Heart left ventricle (tissue), 16 donors: ENCODE results near the gene SERPINA1. TPM values are rescaled to one million over a fixed set of nuclear protein-coding genes. Genes with fewer than 3 reads are reported as not detected.
"Not testable (repeated sequence)": the region's sequence is repeated elsewhere in the genome, so short reads cannot be mapped to it uniquely, and the experiment has no call there.

Experiments
- ATAC-seq, 4 donors: fragments of 200-7000 bp; cut with Tn5 transposase; one replicate each; pipeline ENCODE4 v1.9.1; 2020 to 2022; ENCODE audit warnings: moderate library complexity in 4 of 4, mild to moderate bottlenecking in 3 of 4, moderate number of reproducible peaks in 1 of 4
- DNase-seq, 5 donors: peaks; one replicate each; pipeline ENCODE4 v3.0.0-alpha.2; 2020
- H3K27ac ChIP-seq, 12 donors: fragments of 200-600 bp; sonication (generic) in 4 of 12; one replicate each; pipeline versions ENCODE4 v1.5.0 to v1.8.0; 2016 to 2022; ENCODE audit warnings: mild to moderate bottlenecking in 2 of 12
- H3K27me3 ChIP-seq, 9 donors: fragments of 200-600 bp; sonication (generic) in 2 of 9; one replicate each; pipeline versions ENCODE4 v1.5.1 to v1.8.0; 2016 to 2022; ENCODE audit warnings: mild to moderate bottlenecking in 3 of 9
- H3K36me3 ChIP-seq, 9 donors: fragments of 200-600 bp; sonication (generic) in 2 of 9; one replicate each; pipeline versions ENCODE4 v1.5.0 to v1.8.0; 2018 to 2022; ENCODE audit warnings: mild to moderate bottlenecking in 2 of 9
- H3K4me1 ChIP-seq, 12 donors: fragments of 200-600 bp; sonication (generic) in 4 of 12; one replicate each; pipeline versions ENCODE4 v1.5.0 to v1.8.0; 2016 to 2022; ENCODE audit warnings: mild to moderate bottlenecking in 3 of 12
- H3K4me3 ChIP-seq, 12 donors: fragments of 200-600 bp; sonication (generic) in 4 of 12; one replicate each; pipeline versions ENCODE4 v1.5.0 to v1.8.0; 2017 to 2022; ENCODE audit warnings: mild to moderate bottlenecking in 9 of 12, moderate library complexity in 4 of 12
- H3K9me3 ChIP-seq, 12 donors: fragments of 200-600 bp; sonication (generic) in 4 of 12; one replicate each; pipeline versions ENCODE4 v1.5.0 to v1.8.0; 2016 to 2022; ENCODE audit warnings: mild to moderate bottlenecking in 1 of 12
- POLR2A ChIP-seq, 2 donors: fragments of 450-650 bp; IDR thresholded peaks; one replicate each; pipeline ENCODE4 v1.6.1; 2017; ENCODE audit warnings: antibody characterized with exemption in 2 of 2, mild to moderate bottlenecking in 2 of 2, moderate library complexity in 2 of 2
- WGBS, 4 donors: extraction: QIAGEN DNeasy Blood & Tissue Kit in 2 of 4; methylation state at CpG; one replicate each; pipeline versions ENCODE4 v1.1.5 to v1.1.7; 2013 to 2018; 5-methylcytosine and 5-hydroxymethylcytosine counted together
- intact Hi-C, 10 donors: fragments of 100-400 bp; cut with DNase I; formaldehyde crosslinking; loops; one replicate each; pipeline versions ENCODE4 v1.11.1 to v1.14.2; 2022
- polyA plus RNA-seq, 2 donors: library from polyadenylated mRNA; stranded (reverse); fragments of 200-250 nt; gene quantifications; one replicate each; pipeline ENCODE4 v1.2.3, GENCODE V29; 2013
- total RNA-seq, 9 donors: library from RNA; depleted of rRNA in 2 of 9; stranded (reverse); fragments of >200 nt in 2 of 9; fragmentation: NEBNext Ultra II Directional in 3 of 9; extraction: Animal tissue kit (Norgen Biotek cat#: 25700) in 3 of 9; gene quantifications; one replicate each; pipeline versions ENCODE4 v1.1.0 to v1.2.4, GENCODE V29; 2016 to 2023
- TF ChIP-seq, protein P1 (sequence below), 12 donors: fragments of 200-600 bp; sonication (generic) in 4 of 12; IDR thresholded peaks; one replicate each; pipeline versions ENCODE4 v1.5.0 to v1.8.0; 2018 to 2022; ENCODE audit warnings: antibody characterized with exemption in 12 of 12, mild to moderate bottlenecking in 5 of 12
- donor health status: ischemic (EF 13 %, LVEDD 7.1; RV severe dilation, severe dysfunction).
- donor health status: healthy with polysubstance abuse.
- donor health status: DM: no; HTN: yes; CAD: no.
- donor health status: DM: no; HTN: no; CAD: no.
- donor health status: ischemic (EF 25% LVEDD 6.9; RV normal size, moderate dysfunction).
- donor health status: ischemic (EF 25% LVEDD 5.7; RV mildly dilated, moderate dysfunction).
- donor health status: healthy.
- donor health status: DM: yes; HTN: yes; CAD: no.
- donor health status: ischemic (EF 35%, LVEDD 5.7; RV mildly dilated, moderate dysfunction).
- donor health status: nonischemic (EF 11% LVEDD 7.7; RV severe dilation, severe dysfunction).
- donor health status: DM: yes; HTN: yes; CAD: no.
- donor health status: PGD.
- donor health status: ischemic (EF 29% LVEDD 5.4; RV normal size, mild dysfunction).
- donor health status: nonischemic (EF 23%, LVEDD 6.1; RV moderate dilation, normal function).

Gene SERPINA1
- total and polyA plus RNA-seq, 11 donors, result 0.99 to 53.4 (median 4.4) TPM

DNA sequence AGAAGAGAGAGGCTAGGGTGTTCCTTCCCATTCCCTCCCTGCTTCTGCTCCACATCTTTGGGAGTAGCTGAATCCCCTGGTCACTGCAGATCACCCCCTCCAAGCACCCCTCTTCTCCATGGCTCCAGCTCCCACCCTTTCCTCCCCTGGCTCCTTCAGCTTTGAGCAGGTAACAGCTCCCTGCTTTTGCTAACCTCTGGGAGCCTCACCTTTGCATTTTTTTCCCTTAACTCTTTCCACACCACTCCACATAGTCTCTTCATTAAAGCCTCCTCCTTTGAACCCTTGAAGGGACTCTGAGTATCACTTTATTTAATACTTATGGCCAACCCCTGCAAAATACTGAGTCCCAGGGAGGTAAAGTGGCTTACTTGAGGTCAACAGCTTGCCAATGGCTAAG is 39.6 kb downstream of the SERPINA1 start:
- H3K27ac ChIP-seq, result no peak overlapping the region
- H3K4me1 ChIP-seq, result peaks cover 0 to 4% (median 0%) of the 10 kb centered on the region in 12 donors
- no peaks in the 10 kb centered on the region for H3K9me3 ChIP-seq
- no peak for DNase-seq
- ATAC-seq, result no peak
- TF ChIP-seq POLR2A (IDR thresholded peaks at IDR 0.05), result no peak
- TF ChIP-seq, protein P1, sequence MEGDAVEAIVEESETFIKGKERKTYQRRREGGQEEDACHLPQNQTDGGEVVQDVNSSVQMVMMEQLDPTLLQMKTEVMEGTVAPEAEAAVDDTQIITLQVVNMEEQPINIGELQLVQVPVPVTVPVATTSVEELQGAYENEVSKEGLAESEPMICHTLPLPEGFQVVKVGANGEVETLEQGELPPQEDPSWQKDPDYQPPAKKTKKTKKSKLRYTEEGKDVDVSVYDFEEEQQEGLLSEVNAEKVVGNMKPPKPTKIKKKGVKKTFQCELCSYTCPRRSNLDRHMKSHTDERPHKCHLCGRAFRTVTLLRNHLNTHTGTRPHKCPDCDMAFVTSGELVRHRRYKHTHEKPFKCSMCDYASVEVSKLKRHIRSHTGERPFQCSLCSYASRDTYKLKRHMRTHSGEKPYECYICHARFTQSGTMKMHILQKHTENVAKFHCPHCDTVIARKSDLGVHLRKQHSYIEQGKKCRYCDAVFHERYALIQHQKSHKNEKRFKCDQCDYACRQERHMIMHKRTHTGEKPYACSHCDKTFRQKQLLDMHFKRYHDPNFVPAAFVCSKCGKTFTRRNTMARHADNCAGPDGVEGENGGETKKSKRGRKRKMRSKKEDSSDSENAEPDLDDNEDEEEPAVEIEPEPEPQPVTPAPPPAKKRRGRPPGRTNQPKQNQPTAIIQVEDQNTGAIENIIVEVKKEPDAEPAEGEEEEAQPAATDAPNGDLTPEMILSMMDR (IDR thresholded peaks at IDR 0.05), result no peak
- intact Hi-C loops, result no loop called here
- no peak overlapping the region for H3K4me3 ChIP-seq
- no peaks in the 10 kb centered on the region for H3K36me3 ChIP-seq
- H3K27me3 ChIP-seq, result peaks cover 0 to 17% (median 0%) of the 10 kb centered on the region in 9 donors

DNA sequence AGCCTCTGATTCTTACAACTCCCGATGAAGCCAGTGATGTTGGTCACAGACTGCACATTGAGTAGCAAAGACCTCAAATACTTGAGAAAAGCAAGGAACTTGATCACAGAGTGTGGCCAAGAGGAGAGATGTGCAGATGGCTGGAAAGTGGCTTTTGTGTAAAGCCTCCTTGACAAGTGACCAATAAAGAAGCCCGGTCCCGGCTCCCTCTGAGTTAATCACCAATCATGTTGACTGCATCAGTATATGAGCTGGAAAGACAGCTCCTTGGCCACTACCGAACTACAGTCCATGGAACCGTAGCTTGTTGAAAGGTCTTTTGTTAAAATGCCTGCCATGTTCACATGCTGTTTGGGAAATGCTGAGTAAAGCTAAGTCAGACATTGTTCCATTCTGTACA is 41.6 kb downstream of the SERPINA1 start:
- ATAC-seq (no peak), DNase-seq (no peak)
- Histone ChIP-seq H3K27ac (no peak overlapping the region), H3K9me3 (no peaks in the 10 kb centered on the region), H3K4me3 (no peak overlapping the region), H3K27me3 (peaks cover 0 to 13% (median 0%) of the 10 kb centered on the region in 9 donors), H3K4me1 (peaks cover 0 to 15% (median 9%) of the 10 kb centered on the region in 12 donors), H3K36me3 (no peaks in the 10 kb centered on the region)
- TF ChIP-seq, protein P1 (IDR thresholded peaks at IDR 0.05), result no peak
- no peak for TF ChIP-seq POLR2A (IDR thresholded peaks at IDR 0.05)
- intact Hi-C loops, result no loop called here
- WGBS, 4 donors, result 79 to 90% (median 85%) methylated on average over 5 of the region's 5 CpGs

DNA sequence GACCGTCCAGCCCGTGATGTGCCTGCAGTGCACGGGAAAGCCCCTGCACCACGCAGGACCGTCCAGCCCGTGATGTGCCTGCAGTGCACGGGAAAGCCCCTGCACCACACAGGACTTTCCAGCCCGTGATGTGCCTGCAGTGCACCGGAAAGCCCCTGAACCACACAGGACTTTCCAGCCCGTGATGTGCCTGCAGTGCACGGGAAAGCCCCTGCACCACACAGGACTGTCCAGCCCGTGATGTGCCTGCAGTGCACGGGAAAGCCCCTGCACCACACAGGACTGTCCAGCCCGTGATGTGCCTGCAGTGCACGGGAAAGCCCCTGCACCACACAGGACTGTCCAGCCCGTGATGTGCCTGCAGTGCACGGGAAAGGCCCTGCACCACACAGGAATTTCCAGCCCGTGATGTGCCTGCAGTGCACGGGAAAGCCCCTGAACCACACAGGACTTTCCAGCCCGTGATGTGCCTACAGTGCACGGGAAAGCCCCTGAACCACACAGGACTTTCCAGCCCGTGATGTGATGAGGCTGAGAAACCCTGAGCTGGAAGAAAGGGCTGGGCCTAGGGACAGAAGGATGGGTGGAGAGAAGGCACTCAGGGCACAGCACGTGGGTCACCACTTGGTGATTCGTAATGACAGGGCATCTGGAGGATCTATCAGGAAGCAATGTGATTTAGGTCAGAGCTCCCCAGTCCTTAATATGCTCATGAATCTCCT is 42.2 kb downstream of the SERPINA1 start:
- H3K27ac ChIP-seq, H3K36me3 ChIP-seq, DNase-seq, ATAC-seq, H3K9me3 ChIP-seq, intact Hi-C loops, H3K4me3 ChIP-seq: not testable (repeated sequence)
- peaks cover 0 to 13% (median 0%) of the 10 kb centered on the region in 9 donors for H3K27me3 ChIP-seq
- 65 to 77% (median 70%) methylated on average over 8 to 24 of the region's 24 CpGs for WGBS, 4 donors
- H3K4me1 ChIP-seq, result peaks cover 0 to 20% (median 11%) of the 10 kb centered on the region in 12 donors

DNA sequence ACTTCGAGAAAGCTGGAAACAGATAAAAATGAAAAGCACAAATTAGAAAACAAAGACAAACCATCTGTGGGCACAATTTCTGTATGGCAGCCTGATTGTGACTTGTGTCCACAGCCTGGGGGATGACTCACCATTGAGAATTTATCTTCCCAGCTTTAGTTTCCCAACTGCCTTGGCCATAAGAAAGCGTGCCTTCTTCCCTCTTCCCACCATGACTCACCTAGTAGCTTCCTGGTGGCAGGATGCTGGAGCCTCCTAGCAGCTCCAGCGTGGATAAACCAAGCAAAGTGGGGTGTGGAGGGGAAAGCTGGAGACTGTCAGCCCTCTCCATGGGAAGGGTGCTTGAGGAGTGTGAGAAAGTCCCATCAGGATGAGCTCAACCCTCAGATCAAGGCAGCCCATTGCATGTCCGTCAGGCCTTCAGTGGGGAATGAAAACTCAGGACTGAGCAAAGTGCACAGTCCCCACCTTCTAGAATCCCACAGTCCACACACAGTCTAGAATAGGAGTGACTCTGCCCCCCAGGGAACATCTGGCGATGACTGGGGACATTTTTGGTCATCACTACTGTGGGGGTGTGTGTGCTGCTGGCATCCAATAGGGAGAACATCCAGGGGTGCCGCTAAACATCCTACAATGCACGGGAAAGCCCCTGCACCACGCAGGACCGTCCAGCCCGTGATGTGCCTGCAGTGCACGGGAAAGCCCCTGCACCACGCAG is 42.9 kb downstream of the SERPINA1 start:
- Histone ChIP-seq H3K27ac (no peak overlapping the region), H3K9me3 (no peaks in the 10 kb centered on the region), H3K4me3 (no peak overlapping the region), H3K4me1 (peaks cover 0 to 20% (median 11%) of the 10 kb centered on the region in 12 donors), H3K36me3 (no peaks in the 10 kb centered on the region), H3K27me3 (peaks cover 0 to 13% (median 0%) of the 10 kb centered on the region in 9 donors)
- no peak for TF ChIP-seq POLR2A (IDR thresholded peaks at IDR 0.05)
- TF ChIP-seq, protein P1 (IDR thresholded peaks at IDR 0.05), result no peak
- DNase-seq, result no peak
- WGBS, 4 donors, result 72 to 84% (median 77%) methylated on average over 10 to 12 of the region's 12 CpGs
- no peak for ATAC-seq
- intact Hi-C loops, result no loop called here
